ENCODE results near the gene DLX4.

DLX4 gene

DNA sequence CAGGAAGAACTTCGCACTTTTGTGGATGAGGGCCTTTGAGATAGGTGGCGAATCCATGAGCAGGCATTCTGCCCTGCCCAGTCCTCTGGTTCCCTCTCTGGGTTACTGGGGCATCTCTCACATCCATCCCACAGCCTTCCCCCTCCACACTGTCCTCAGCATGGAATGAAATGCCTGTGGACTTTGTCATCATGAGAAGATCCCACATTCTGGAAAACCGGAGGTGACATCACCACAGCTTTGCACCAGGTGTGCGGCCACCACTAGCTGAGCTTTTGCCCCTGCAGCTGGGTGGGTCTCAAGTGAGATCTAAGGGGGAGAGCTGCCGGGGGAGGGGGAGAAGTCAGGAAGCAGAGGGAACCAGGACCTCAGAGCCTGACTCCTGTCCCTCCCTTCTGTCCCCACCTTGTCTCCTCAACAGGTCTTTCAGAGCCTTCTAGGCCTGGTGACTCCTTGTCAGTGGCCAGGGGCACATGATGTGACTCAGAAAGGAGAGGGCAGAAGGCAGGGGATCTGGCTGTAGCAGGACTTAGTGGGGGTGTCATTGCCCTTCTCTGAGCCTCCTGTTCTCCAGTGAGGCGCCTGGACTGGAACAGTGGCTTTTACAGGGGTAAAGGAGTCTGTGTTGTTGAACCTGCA, 40.0 kb upstream of the DLX4 start:
- H3K4me3 ChIP-seq (IDR thresholded peaks at IDR 0.05; ENCODE audit: insufficient read depth, low read depth, low read length) = no peak overlapping the region
- TF ChIP-seq, protein P1, sequence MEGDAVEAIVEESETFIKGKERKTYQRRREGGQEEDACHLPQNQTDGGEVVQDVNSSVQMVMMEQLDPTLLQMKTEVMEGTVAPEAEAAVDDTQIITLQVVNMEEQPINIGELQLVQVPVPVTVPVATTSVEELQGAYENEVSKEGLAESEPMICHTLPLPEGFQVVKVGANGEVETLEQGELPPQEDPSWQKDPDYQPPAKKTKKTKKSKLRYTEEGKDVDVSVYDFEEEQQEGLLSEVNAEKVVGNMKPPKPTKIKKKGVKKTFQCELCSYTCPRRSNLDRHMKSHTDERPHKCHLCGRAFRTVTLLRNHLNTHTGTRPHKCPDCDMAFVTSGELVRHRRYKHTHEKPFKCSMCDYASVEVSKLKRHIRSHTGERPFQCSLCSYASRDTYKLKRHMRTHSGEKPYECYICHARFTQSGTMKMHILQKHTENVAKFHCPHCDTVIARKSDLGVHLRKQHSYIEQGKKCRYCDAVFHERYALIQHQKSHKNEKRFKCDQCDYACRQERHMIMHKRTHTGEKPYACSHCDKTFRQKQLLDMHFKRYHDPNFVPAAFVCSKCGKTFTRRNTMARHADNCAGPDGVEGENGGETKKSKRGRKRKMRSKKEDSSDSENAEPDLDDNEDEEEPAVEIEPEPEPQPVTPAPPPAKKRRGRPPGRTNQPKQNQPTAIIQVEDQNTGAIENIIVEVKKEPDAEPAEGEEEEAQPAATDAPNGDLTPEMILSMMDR (conservative IDR thresholded peaks at IDR 0.05; ENCODE audit: low read depth, low read length) = no peak
- no peak overlapping the region for H3K9ac ChIP-seq
- H2AFZ ChIP-seq (ENCODE audit: low read depth) = no peak overlapping the region
- H3K27ac ChIP-seq = no peak overlapping the region
- H3K4me1 ChIP-seq (ENCODE audit: low read depth, poor library complexity, severe bottlenecking) = no peaks in the 10 kb centered on the region
- no peaks in the 10 kb centered on the region for H4K20me1 ChIP-seq (ENCODE audit: insufficient read depth)
- H3K79me2 ChIP-seq (ENCODE audit: insufficient read depth, low read depth) = no peaks in the 10 kb centered on the region
- no peaks in the 10 kb centered on the region for H3K36me3 ChIP-seq (ENCODE audit: insufficient read depth)
- H3K4me2 ChIP-seq = no peak overlapping the region
- peaks cover 99% of the 10 kb centered on the region for H3K27me3 ChIP-seq (ENCODE audit: insufficient read depth, low read depth)

- Histone ChIP-seq H3K36me3 (ENCODE audit: insufficient read depth) (no peaks in the 10 kb centered on the region), H3K27ac (no peak overlapping the region), H3K4me2 (no peak overlapping the region), H3K4me3 (IDR thresholded peaks at IDR 0.05; ENCODE audit: insufficient read depth, low read depth, low read length) (no peak overlapping the region), H4K20me1 (ENCODE audit: insufficient read depth) (no peaks in the 10 kb centered on the region), H3K79me2 (ENCODE audit: insufficient read depth, low read depth) (no peaks in the 10 kb centered on the region), H3K27me3 (ENCODE audit: insufficient read depth, low read depth) (peaks cover 99% of the 10 kb centered on the region), H2AFZ (ENCODE audit: low read depth) (no peak overlapping the region), H3K4me1 (ENCODE audit: low read depth, poor library complexity, severe bottlenecking) (no peaks in the 10 kb centered on the region), H3K9ac (no peak overlapping the region)
- TF ChIP-seq, protein P1 (conservative IDR thresholded peaks at IDR 0.05; ENCODE audit: low read depth, low read length) = no peak
Observed at GRCh38 chr17:49930880-49931279, 38.1 kb upstream of the DLX4 start.

- no peak overlapping the region for H3K27ac ChIP-seq
- peaks cover 99% of the 10 kb centered on the region for H3K27me3 ChIP-seq (ENCODE audit: insufficient read depth, low read depth)
- H3K4me1 ChIP-seq (ENCODE audit: low read depth, poor library complexity, severe bottlenecking) = no peaks in the 10 kb centered on the region
- no peaks in the 10 kb centered on the region for H3K36me3 ChIP-seq (ENCODE audit: insufficient read depth)
- H3K79me2 ChIP-seq (ENCODE audit: insufficient read depth, low read depth) = no peaks in the 10 kb centered on the region
- no peak overlapping the region for H3K4me3 ChIP-seq (IDR thresholded peaks at IDR 0.05; ENCODE audit: insufficient read depth, low read depth, low read length)
- H2AFZ ChIP-seq (ENCODE audit: low read depth) = no peak overlapping the region
- H3K9ac ChIP-seq = no peak overlapping the region
- no peaks in the 10 kb centered on the region for H4K20me1 ChIP-seq (ENCODE audit: insufficient read depth)
- no peak overlapping the region for H3K4me2 ChIP-seq
- TF ChIP-seq, protein P1 (conservative IDR thresholded peaks at IDR 0.05; ENCODE audit: low read depth, low read length) = no peak
Observed at GRCh38 chr17:49931416-49932137, 37.4 kb upstream of the DLX4 start.

DNA sequence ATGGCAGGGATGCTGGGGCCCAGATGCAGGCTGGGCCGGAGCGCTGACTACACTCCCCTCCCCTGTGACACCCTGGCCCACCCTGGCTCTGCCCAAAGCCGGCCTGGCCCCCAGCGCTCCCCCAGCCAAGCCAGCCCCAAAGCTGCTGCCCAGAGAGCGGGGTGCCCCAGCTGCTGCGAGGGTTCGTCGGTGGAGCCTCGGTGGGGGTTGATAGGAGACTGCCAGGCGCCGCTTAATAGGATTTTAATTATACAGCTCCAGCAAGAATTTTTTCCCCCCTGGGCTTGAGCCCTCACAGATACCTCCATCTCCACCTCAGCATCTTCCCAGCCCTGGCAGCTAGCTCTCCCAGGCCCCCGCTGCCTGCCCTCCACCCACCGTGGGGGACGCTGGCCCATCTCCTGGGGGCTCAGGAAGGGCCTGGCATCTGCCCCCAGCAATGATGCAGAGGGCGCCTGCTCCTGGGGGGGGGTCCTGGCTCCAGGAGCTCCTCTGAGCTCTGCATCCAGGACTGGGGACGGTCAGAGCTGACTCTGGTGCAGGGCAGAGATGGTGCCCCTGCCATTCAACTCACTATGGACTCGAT, 36.8 kb upstream of the DLX4 start:
- Histone ChIP-seq H3K27me3 (ENCODE audit: insufficient read depth, low read depth) (peaks cover 100% of the 10 kb centered on the region), H4K20me1 (ENCODE audit: insufficient read depth) (no peaks in the 10 kb centered on the region)
- TF ChIP-seq, protein P1 (conservative IDR thresholded peaks at IDR 0.05; ENCODE audit: low read depth, low read length) = no peak

More for the DNA sequence above, 36.8 kb upstream of the DLX4 start:
- no peak overlapping the region for H3K4me3 ChIP-seq (IDR thresholded peaks at IDR 0.05; ENCODE audit: insufficient read depth, low read depth, low read length)
- no peaks in the 10 kb centered on the region for H3K79me2 ChIP-seq (ENCODE audit: insufficient read depth, low read depth)
- no peak overlapping the region for H3K9ac ChIP-seq
- no peak overlapping the region for H3K4me2 ChIP-seq
- H3K4me1 ChIP-seq (ENCODE audit: low read depth, poor library complexity, severe bottlenecking) = no peaks in the 10 kb centered on the region
- no peak overlapping the region for H3K27ac ChIP-seq
- no peak overlapping the region for H2AFZ ChIP-seq (ENCODE audit: low read depth)
- H3K36me3 ChIP-seq (ENCODE audit: insufficient read depth) = no peaks in the 10 kb centered on the region

All from KMS-11 (cell line).